MM.1S (cell line): Measurements from ENCODE around the gene DDX3Y.

ENCODE experiments used
- DNase-seq: peaks from one replicate; pipeline ENCODE4 v3.0.0-alpha.2; 2015
- H2AFZ ChIP-seq: fragments of 300-600 bp; sonication (generic); 2 replicates; pipeline ENCODE4 v1.6.0; 2016; ENCODE audit warnings: antibody characterized with exemption, low read length
- H3F3A ChIP-seq: fragments of 300-600 bp; sonication (generic); 2 replicates; pipeline ENCODE4 v1.6.1; 2016; ENCODE audit warnings: mild to moderate bottlenecking, antibody characterized with exemption, low read length, moderate library complexity, mixed read lengths; ENCODE audit not compliant: insufficient read depth
- H3K27ac ChIP-seq: fragments of 300-600 bp; sonication (generic); 2 replicates; pipeline ENCODE4 v1.5.1; 2016; ENCODE audit warnings: mild to moderate bottlenecking, low read length
- H3K27me3 ChIP-seq: fragments of 300-600 bp; sonication (generic); replicated peaks from 2 replicates; pipeline ENCODE4 v1.6.0; 2016; ENCODE audit warnings: low read length; ENCODE audit not compliant: insufficient read depth
- H3K36me3 ChIP-seq: fragments of 300-600 bp; sonication (generic); replicated peaks from 2 replicates; pipeline ENCODE4 v1.6.1; 2016; ENCODE audit warnings: mild to moderate bottlenecking, low read length, mixed read lengths; ENCODE audit not compliant: insufficient read depth
- H3K4me1 ChIP-seq: fragments of 300-600 bp; sonication (generic); 2 replicates; pipeline ENCODE4 v1.6.1; 2016; ENCODE audit warnings: low read length, mixed read lengths
- H3K4me2 ChIP-seq: fragments of 300-600 bp; sonication (generic); 2 replicates; pipeline ENCODE4 v1.6.0; 2016; ENCODE audit warnings: low read depth, low read length
- H3K4me3 ChIP-seq: fragments of 300-600 bp; sonication (generic); 2 replicates; pipeline ENCODE4 v1.5.1; 2016; ENCODE audit warnings: low read length, mixed read lengths
- H3K79me2 ChIP-seq: fragments of 300-600 bp; sonication (generic); 2 replicates; pipeline ENCODE4 v1.6.1; 2016; ENCODE audit warnings: mixed run types, low read length, mixed read lengths
- H3K9ac ChIP-seq: fragments of 300-600 bp; sonication (generic); 2 replicates; pipeline ENCODE4 v1.6.1; 2016; ENCODE audit warnings: low read length, mixed read lengths
- H3K9me2 ChIP-seq: fragments of 300-600 bp; sonication (generic); replicated peaks from 2 replicates; pipeline ENCODE4 v1.6.1; 2016; ENCODE audit warnings: mild to moderate bottlenecking, low read length, mixed read lengths; ENCODE audit not compliant: insufficient read depth
- H3K9me3 ChIP-seq: fragments of 300-600 bp; sonication (generic); replicated peaks from 2 replicates; pipeline ENCODE4 v1.6.1; 2016; ENCODE audit warnings: mild to moderate bottlenecking, low read length, mixed read lengths; ENCODE audit not compliant: insufficient read depth
- H4K20me1 ChIP-seq: fragments of 300-600 bp; sonication (generic); 2 replicates; pipeline ENCODE4 v1.6.1; 2016; ENCODE audit warnings: mild to moderate bottlenecking, low read length, moderate library complexity, mixed read lengths; ENCODE audit not compliant: insufficient read depth
- CTCF ChIP-seq: fragments of 300-600 bp; sonication (generic); IDR thresholded peaks from 2 replicates; pipeline ENCODE4 v1.5.1; 2016; ENCODE audit warnings: antibody characterized with exemption, low read length, mixed read lengths
- EZH2 ChIP-seq: fragments of 300-600 bp; sonication (generic); optimal IDR thresholded peaks from 2 replicates; pipeline ENCODE3; 2017; ENCODE audit warnings: low read depth, mild to moderate bottlenecking, antibody characterized with exemption, low read length, mixed read lengths
- EZH2phosphoT487 ChIP-seq: fragments of 300-600 bp; sonication (generic); IDR thresholded peaks from 2 replicates; pipeline ENCODE4 v1.6.1; 2018; ENCODE audit warnings: antibody characterized with exemption, low read length

The DDX3Y gene

GRCh38 chrY:12913541-12913940 lies 8.9 kb downstream of the DDX3Y start:
- no peak overlapping the region for H3K9ac ChIP-seq
- H3K27ac ChIP-seq: no peak overlapping the region
- DNase-seq: no peak
- H3K4me1 ChIP-seq: no peaks in the 10 kb centered on the region
- H2AFZ ChIP-seq: no peak overlapping the region
- no peaks in the 10 kb centered on the region for H3K9me2 ChIP-seq
- no peak overlapping the region for H3K4me3 ChIP-seq
- H4K20me1 ChIP-seq: no peaks in the 10 kb centered on the region
- no peaks in the 10 kb centered on the region for H3K36me3 ChIP-seq
- no peak for TF ChIP-seq EZH2
- H3K79me2 ChIP-seq: no peaks in the 10 kb centered on the region
- no peak overlapping the region for H3K4me2 ChIP-seq
- no peaks in the 10 kb centered on the region for H3F3A ChIP-seq
- no peaks in the 10 kb centered on the region for H3K9me3 ChIP-seq
- no peaks in the 10 kb centered on the region for H3K27me3 ChIP-seq

- TF ChIP-seq EZH2phosphoT487 (no peak), CTCF (no peak), EZH2 (no peak)
- Histone ChIP-seq H4K20me1 (no peaks in the 10 kb centered on the region), H3K36me3 (no peaks in the 10 kb centered on the region), H3K9me3 (no peaks in the 10 kb centered on the region), H3K4me1 (no peaks in the 10 kb centered on the region), H3K27ac (no peak overlapping the region), H3K9ac (no peak overlapping the region), H3F3A (no peaks in the 10 kb centered on the region), H3K27me3 (no peaks in the 10 kb centered on the region), H2AFZ (no peak overlapping the region), H3K4me3 (no peak overlapping the region), H3K9me2 (no peaks in the 10 kb centered on the region), H3K79me2 (no peaks in the 10 kb centered on the region), H3K4me2 (no peak overlapping the region)
- DNase-seq: no peak
Measured at GRCh38 chrY:12928043-12928442, 23.4 kb downstream of the DDX3Y start.

- Histone ChIP-seq H3F3A (no peaks in the 10 kb centered on the region), H3K36me3 (no peaks in the 10 kb centered on the region), H3K9ac (no peak overlapping the region), H3K9me3 (no peaks in the 10 kb centered on the region), H2AFZ (no peak overlapping the region), H4K20me1 (no peaks in the 10 kb centered on the region), H3K4me2 (no peak overlapping the region), H3K9me2 (no peaks in the 10 kb centered on the region), H3K4me1 (no peaks in the 10 kb centered on the region), H3K79me2 (no peaks in the 10 kb centered on the region), H3K27me3 (no peaks in the 10 kb centered on the region), H3K4me3 (no peak overlapping the region), H3K27ac (no peak overlapping the region)
- no peak for TF ChIP-seq CTCF
- no peak for TF ChIP-seq EZH2phosphoT487
- no peak for TF ChIP-seq EZH2
- no peak for DNase-seq
Measured at GRCh38 chrY:12941725-12942687, 37.3 kb downstream of the DDX3Y start.
